K562 (cell line): ENCODE measurements around the gene XCL1. TPM values are rescaled to one million over a fixed set of nuclear protein-coding genes. Genes with fewer than 3 reads are reported as not detected.

ENCODE experiments used
- JUN ChIP-seq, 2 experiments: sonication (generic) in 1 of 2; formaldehyde crosslinking in 1 of 2; IDR thresholded peaks; 2 replicates each; pipeline versions ENCODE4 v1.6.1 to v1.8.0; 2012 to 2022; ENCODE audit warnings: borderline replicate concordance in 2 of 2, mild to moderate bottlenecking in 2 of 2, improper control_type of control experiment in 1 of 2, low read depth in 1 of 2, low read length in 1 of 2, missing genetic modification reagents in 1 of 2
- OTX1 ChIP-seq: fragments of 450-650 bp; formaldehyde crosslinking; IDR thresholded peaks from 2 replicates; pipeline ENCODE4 v1.4.0; 2022; ENCODE audit warnings: mild to moderate bottlenecking
- polyA plus RNA-seq, 8 experiments: library from polyadenylated mRNA; depleted of rRNA in 4 of 8; stranded (reverse) in 5 of 8; unstranded in 3 of 8; fragments of >200 nt; fragmentation: Nextera tagmentation in 2 of 8; fragmentation: Illumina TruSeq in 1 of 8; extraction: Ambion mirVana in 2 of 8; extraction: Trizol in 1 of 8; gene quantifications; 2 replicates each; pipeline versions ENCODE4 v1.2.1 to v1.2.3, GENCODE V29; 2011 to 2014; ENCODE audit warnings: inconsistent platforms in 1 of 8, missing spikeins in 1 of 8
- total RNA-seq, 7 experiments: library from RNA; depleted of rRNA in 6 of 7; stranded (reverse); fragments of >200 nt in 6 of 7; fragmentation: Illumina TruSeq in 2 of 7; extraction: Trizol in 2 of 7; gene quantifications; 2 replicates each; pipeline versions ENCODE4 v1.2.1 to v1.2.3, GENCODE V29; 2011 to 2021; ENCODE audit warnings: low replicate concordance in 1 of 7
- TF ChIP-seq, protein P1 (sequence below): sonication (generic); formaldehyde crosslinking; IDR thresholded peaks from 2 replicates; pipeline ENCODE4 v1.8.0; 2022; ENCODE audit warnings: missing genetic modification reagents, mild to moderate bottlenecking, borderline replicate concordance
- TF ChIP-seq, protein P2 (sequence below): fragments of 250-450 bp; sonication (Bioruptor Pico); IDR thresholded peaks from 2 replicates; pipeline ENCODE4 v1.8.0; 2022; ENCODE audit warnings: moderate library complexity, mild to moderate bottlenecking, inconsistent platforms
- TF ChIP-seq, protein P3 (sequence below): fragments of 450-650 bp; IDR thresholded peaks from 2 replicates; pipeline ENCODE4 v1.6.1; 2016; ENCODE audit warnings: mild to moderate bottlenecking

Gene XCL1
- total and polyA plus RNA-seq, 9 of the 15 experiments (the other 6 are each of a cell fraction or from before 2014, with no cell fraction given) = 0.06 to 0.09 (median 0.06) TPM; not detected in 6

DNA sequence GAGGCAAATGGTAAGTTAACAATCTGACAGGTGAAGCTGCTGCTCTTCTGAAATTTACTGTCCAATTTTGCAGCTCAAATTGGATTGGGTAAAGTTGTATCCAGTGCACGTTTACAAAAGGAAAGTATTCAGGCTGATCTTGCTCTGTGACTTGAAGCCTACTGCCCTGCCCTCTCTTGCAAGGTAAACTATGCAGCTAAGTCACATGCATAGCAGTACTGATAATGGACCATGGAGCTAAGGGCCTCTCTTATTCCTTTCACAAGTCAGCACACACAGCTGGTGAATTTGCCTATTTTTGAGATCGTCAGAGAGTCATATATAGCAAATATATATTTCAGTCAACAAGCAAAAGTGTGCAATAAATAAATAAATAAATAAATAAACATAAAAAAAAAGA is 23.2 kb downstream of the XCL1 start (continued):
- TF ChIP-seq, protein P1, sequence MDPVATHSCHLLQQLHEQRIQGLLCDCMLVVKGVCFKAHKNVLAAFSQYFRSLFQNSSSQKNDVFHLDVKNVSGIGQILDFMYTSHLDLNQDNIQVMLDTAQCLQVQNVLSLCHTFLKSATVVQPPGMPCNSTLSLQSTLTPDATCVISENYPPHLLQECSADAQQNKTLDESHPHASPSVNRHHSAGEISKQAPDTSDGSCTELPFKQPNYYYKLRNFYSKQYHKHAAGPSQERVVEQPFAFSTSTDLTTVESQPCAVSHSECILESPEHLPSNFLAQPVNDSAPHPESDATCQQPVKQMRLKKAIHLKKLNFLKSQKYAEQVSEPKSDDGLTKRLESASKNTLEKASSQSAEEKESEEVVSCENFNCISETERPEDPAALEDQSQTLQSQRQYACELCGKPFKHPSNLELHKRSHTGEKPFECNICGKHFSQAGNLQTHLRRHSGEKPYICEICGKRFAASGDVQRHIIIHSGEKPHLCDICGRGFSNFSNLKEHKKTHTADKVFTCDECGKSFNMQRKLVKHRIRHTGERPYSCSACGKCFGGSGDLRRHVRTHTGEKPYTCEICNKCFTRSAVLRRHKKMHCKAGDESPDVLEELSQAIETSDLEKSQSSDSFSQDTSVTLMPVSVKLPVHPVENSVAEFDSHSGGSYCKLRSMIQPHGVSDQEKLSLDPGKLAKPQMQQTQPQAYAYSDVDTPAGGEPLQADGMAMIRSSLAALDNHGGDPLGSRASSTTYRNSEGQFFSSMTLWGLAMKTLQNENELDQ = no peak
- TF ChIP-seq, protein P2, sequence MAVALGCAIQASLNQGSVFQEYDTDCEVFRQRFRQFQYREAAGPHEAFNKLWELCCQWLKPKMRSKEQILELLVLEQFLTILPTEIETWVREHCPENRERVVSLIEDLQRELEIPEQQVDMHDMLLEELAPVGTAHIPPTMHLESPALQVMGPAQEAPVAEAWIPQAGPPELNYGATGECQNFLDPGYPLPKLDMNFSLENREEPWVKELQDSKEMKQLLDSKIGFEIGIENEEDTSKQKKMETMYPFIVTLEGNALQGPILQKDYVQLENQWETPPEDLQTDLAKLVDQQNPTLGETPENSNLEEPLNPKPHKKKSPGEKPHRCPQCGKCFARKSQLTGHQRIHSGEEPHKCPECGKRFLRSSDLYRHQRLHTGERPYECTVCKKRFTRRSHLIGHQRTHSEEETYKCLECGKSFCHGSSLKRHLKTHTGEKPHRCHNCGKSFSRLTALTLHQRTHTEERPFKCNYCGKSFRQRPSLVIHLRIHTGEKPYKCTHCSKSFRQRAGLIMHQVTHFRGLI (CRISPR knock-in tag) = no peak
- TF ChIP-seq, protein P3, sequence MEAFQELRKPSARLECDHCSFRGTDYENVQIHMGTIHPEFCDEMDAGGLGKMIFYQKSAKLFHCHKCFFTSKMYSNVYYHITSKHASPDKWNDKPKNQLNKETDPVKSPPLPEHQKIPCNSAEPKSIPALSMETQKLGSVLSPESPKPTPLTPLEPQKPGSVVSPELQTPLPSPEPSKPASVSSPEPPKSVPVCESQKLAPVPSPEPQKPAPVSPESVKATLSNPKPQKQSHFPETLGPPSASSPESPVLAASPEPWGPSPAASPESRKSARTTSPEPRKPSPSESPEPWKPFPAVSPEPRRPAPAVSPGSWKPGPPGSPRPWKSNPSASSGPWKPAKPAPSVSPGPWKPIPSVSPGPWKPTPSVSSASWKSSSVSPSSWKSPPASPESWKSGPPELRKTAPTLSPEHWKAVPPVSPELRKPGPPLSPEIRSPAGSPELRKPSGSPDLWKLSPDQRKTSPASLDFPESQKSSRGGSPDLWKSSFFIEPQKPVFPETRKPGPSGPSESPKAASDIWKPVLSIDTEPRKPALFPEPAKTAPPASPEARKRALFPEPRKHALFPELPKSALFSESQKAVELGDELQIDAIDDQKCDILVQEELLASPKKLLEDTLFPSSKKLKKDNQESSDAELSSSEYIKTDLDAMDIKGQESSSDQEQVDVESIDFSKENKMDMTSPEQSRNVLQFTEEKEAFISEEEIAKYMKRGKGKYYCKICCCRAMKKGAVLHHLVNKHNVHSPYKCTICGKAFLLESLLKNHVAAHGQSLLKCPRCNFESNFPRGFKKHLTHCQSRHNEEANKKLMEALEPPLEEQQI = no peak
- TF ChIP-seq OTX1 (CRISPR knock-in tag) (no peak), JUN (IDR thresholded peaks at IDR 0.05; ENCODE audit: borderline replicate concordance, low read depth, low read length) (no peak), JUN (CRISPR knock-in tag; IDR thresholded peaks at IDR 0.05; ENCODE audit: borderline replicate concordance) (no peak)
